GM20000 (cell line): ENCODE results near the gene MXD4.

Experiments
- DNase-seq: peaks from one replicate; pipeline ENCODE4 v3.0.0; 2012; ENCODE audit warnings: low spot score
- CTCF ChIP-seq: IDR thresholded peaks from 2 replicates; pipeline ENCODE4 v1.5.1; 2012; ENCODE audit warnings: mild to moderate bottlenecking, control low read depth; ENCODE audit errors: extremely low read depth, missing control alignments

Gene MXD4

DNA sequence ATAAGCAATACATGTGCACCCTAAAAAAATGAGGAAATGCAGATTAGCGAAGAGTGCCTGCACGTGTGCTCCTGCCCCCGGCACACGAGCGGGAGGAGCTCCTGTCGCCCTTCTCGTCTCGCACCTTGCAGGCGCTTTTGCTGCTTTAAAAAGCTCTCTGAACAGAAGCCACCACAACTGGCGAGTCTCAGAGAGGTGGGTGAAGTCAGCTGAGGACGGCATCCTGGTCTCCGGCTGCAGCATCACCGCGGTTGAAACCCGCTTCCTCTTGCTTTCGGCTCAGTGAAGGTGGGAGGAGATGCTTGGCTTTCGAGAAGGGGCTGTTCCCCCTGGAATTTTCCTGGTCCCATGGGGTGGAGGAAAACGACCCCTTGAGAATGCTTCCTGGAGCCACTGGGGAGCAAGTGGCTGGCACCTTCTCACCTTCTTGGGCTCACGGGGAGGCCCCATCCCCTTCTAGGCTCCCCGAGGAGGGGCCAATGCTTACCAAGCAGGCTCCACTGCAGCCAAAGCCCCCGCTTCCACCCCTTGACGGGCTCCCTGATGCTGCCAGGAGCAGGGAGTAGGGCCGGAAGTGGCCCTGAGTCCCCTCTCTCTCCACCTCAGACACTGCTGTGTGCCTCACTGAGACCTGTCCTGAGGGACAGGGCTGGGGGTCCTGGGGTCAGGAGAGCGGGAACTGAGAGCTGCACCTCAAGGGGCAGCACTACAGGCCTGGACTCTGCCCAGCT is 29.2 kb upstream of the MXD4 start:
- TF ChIP-seq CTCF, result no peak

DNA sequence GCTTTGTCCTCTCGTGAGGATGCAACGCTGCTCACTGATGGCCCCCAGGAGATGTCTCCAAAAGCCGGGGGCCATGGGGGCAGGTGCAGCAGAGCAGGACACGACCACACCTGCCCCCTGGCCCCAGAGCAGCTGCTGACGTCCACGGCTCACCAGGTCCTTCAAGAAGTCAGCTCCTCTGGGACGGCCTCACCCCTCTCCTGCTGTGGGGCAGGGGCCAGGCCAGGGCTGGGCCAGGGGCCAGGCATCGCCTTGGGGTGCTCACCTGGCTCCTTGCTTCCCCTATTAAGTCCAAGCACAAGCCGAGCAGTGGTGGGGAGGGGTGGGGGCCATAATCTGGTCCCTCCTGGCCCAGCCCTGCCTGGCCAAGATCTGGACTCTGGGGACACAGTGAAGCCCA is 28.6 kb upstream of the MXD4 start:
- DNase-seq, result no peak
- TF ChIP-seq CTCF, result no peak

More for the DNA sequence above, 29.2 kb upstream of the MXD4 start:
- DNase-seq, result peak; percentile 52

DNA sequence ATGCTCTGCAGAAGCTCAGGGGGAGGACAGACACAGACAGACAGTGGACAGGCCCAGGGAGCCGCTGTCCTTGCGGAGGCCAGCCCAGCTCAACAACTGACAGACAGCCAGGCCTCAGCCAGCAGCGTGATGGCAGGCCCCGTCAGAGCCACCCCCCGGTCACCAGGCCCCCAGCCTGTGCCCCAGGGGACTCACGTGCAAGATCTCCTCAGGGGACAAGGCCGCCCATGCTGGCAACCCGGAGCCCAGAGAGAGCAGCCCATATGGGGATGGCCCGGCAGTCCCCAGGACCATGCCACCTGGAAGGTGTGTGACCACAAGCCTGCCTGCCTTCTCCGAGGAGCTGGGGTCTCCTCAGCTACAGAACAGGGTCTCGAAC is 28.0 kb upstream of the MXD4 start:
- no peak for TF ChIP-seq CTCF
- no peak for DNase-seq

DNA sequence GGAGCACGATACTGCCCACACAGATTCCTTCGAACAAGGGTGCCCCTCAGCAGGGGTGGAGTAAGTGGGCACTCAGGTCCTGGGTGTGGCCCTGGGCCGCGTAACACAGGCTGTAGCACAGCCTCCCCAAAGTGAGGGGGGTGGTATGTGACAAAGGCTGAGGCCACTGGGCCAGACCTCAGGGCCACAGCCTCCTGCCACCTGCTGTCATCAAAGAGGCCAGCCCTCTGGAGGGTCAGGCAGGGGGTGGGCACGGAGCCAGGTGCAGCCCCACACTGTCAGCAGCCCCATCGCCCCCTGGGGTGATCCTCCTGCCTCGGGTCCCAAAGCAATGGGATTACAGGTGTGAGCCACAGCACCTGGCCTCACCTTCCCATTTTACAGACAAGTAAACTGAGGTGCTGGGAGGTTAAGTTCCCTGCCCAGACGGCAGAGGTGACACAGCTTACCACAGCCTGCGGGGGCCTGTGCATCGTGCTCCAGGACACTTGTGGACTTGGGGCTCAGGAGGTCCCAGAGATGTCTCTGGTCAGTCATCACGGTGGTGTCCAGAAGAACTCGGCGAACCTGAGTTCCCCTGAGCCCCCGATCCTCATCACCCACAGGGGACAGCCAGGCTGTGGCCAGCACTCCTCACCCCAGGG is 27.5 kb upstream of the MXD4 start:
- DNase-seq, result no peak
- no peak for TF ChIP-seq CTCF

- no peak for DNase-seq
- no peak for TF ChIP-seq CTCF
Measured at GRCh38 chr4:2288051-2288541, 26.2 kb upstream of the MXD4 start.

- TF ChIP-seq CTCF, result no peak
- no peak for DNase-seq
Measured at GRCh38 chr4:2287594-2287915, 25.6 kb upstream of the MXD4 start.

DNA sequence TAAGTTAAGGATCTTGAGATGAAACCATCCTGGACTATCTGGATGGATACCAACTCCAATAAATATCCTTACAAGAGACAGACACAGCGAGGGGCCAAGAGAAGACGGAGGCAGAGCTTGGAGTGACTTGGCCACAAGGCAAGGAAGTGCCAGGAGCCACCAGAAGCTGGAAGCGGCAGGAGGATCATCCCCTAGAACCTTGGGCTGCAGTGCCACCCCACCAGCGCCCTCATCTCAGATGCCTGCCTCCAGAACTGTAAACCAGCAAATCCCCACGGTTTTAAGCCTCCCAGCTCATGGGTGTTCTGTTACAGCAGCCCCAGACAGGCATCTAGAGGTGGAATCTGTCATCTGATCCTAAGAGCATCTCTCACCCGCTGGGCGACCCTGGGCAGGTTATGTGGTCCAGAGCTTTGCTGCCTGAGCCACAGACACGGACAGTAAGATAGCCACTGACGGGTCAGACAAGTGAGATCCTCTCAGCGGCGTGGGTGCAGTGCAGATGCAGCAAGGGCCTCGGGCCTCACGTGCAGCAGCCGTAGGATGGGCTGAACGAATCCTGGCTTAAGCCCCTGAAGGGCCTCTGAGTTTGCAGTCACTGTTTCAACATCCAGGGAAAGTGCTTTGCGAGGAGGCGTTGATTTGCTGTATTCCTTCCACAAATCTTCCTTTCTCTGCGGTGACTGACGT is 25.1 kb upstream of the MXD4 start:
- no peak for TF ChIP-seq CTCF
- DNase-seq, result no peak
